Hematopoietic multipotent progenitor cell treated with erythropoietin and hydrocortisone succinate and interleukin-3 and kit ligand, for 17 days (in vitro differentiated cells): Measurements from ENCODE around the gene CDK16.

Experiments
- DNase-seq: peaks from one replicate; pipeline ENCODE4 v3.0.0-alpha.2; 2015; ENCODE audit warnings: low spot score

The CDK16 gene

GRCh38 chrX:47186096-47186740 lies 32.3 kb upstream of the CDK16 start:
- DNase-seq, result no peak

DNA sequence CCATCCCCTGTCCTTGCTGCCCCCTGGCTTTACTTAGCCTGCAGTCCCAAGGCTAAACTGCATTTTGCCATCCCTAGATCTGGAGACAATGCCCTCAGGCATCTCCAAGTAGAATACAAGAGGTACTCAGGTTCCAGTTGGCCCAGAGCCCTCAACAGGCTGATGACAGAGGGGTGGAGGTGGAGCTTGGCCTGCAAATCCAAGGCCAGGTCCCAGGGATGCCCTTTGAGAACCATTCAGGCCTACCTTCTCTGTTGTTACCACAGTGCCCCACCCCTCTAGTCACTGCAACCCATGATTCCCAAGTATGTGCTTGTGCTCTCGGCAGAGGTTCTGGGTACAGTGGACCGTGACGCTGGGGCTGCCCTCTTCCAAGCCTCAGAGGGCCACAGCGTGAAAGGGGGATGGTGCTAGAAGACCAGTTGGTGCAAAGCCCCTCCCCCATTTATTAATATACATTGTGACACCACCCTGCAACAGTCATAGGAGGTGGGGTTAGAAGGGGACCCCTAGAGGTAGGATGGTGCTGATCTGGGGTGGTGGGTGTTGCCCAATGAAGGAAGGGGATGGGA lies 31.3 kb upstream of the CDK16 start:
- no peak for DNase-seq

- no peak for DNase-seq
Observed at GRCh38 chrX:47189906-47190305, 28.6 kb upstream of the CDK16 start.

GRCh38 chrX:47190445-47191269 lies 27.8 kb upstream of the CDK16 start:
- DNase-seq, result peak; percentile 72

GRCh38 chrX:47191331-47191730 lies 27.1 kb upstream of the CDK16 start:
- no peak for DNase-seq

- no peak for DNase-seq
Observed at GRCh38 chrX:47191806-47192401, 26.6 kb upstream of the CDK16 start.

DNA sequence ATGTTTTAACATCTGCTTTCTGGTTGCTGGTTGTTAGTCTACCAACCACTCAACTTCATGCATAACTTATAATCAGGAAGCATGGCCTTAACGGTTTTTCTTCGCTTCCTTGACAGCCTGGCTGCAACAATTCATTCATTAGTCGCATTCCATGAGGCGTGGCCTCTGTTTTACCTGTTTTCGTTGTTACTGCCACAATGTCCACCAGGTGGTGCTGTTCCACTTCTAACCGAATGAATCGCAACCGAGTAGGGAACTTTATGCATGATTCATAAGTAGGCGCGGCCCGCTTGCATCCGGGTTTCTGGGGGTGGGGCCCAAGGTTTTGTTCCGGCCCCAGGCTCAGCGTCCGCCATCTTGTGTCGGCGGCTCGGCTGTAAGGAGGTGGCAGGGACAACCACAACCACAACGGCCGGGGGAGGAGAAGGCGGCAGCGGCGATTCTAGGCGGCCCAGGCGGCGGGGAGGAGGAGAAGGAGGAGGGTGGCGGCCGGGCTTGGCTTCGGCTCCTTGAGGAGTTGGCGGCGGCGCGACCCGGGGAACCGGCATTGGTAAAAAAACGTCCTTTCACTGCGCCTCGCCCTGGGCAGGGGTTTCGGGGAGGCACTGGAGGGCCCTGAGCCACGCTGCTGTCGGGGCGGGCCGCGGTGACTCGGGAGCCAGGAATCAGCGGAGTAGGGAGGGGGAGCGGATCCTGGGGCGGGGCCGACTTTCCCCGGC lies 24.8 kb upstream of the CDK16 start, which contains the start of gene UBA1:
UBA1 (plus strand) TSS at position 355 of the 719 bp plus-strand sequence. CDS start 4,974 bp downstream, outside the sequence.
- DNase-seq, result peak; percentile 95

- DNase-seq, result no peak
Observed at GRCh38 chrX:47194194-47194787, 24.2 kb upstream of the CDK16 start.

- DNase-seq, result no peak
Observed at GRCh38 chrX:47196098-47196497, 22.4 kb upstream of the CDK16 start.

- no peak for DNase-seq
Observed at GRCh38 chrX:47197526-47197925, 21.0 kb upstream of the CDK16 start.

DNA sequence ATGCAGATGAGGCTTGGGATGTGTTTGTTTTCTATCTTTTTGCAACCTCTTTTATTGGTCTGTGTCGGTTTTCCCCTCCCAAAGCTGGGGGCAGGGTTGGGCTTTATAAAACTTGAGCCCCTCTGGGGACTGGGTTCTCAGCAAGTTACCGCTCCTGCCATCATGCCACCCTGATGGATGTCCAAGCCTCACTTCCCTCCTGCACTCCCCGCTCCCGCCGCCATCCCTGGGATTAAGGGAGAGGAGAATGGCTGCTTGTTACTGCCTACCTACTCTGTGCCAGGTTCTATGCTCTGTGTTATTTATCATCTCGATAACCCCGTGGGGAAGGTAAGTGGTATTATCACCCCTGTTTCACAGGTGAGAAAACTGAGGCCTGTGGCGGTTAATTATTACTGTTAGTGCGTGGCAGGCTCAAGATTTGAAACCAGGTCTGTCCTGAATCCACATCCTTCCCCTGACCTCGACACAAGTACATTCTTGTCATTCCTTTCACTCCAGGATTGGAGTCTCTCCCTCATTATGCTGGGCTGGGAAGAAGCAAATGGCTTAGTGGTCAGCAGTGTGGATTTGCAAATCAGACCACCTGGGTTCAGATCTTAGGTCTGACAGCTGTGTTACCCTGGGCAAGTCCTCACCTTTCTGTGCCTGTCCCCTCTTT lies 20.3 kb upstream of the CDK16 start:
- DNase-seq, result no peak

DNA sequence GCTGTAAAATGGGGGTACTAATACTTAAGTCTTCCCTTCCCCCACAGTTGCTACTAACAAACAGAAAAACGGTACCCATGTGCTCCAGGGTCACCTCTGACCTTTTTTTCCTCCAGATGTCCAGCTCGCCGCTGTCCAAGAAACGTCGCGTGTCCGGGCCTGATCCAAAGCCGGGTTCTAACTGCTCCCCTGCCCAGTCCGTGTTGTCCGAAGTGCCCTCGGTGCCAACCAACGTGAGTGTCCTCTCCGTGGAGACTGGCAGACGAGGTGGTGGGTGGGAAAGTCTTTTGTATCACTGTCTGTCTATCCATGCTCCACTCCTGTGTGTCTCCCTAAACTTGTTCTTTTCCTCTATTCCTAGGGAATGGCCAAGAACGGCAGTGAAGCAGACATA lies 19.8 kb upstream of the CDK16 start:
- no peak for DNase-seq

DNA sequence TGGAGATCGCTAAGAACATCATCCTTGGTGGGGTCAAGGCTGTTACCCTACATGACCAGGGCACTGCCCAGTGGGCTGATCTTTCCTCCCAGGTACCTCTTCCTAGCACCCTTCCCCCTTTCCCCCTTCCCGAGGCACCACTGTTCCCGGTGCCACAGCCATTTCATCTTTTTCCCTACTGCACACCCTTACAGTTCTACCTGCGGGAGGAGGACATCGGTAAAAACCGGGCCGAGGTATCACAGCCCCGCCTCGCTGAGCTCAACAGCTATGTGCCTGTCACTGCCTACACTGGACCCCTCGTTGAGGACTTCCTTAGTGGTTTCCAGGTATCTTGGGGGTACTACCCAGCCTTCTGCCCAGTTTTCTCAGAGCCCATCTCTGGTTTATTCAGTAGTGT lies 19.2 kb upstream of the CDK16 start:
- DNase-seq, result no peak

GRCh38 chrX:47200385-47201150 lies 17.9 kb upstream of the CDK16 start:
- no peak for DNase-seq

GRCh38 chrX:47201345-47201944 lies 17.0 kb upstream of the CDK16 start:
- DNase-seq, result no peak

DNA sequence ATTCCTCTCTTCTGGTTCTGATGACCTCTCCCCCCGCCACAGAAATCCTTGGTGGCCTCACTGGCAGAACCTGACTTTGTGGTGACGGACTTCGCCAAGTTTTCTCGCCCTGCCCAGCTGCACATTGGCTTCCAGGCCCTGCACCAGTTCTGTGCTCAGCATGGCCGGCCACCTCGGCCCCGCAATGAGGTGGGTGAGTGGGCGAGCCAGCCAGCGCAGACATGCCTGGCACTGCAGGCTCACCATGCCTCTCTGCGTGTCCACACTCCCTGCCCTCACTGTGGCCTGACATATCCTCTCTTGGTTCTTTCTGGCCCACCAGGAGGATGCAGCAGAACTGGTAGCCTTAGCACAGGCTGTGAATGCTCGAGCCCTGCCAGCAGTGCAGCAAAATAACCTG lies 16.2 kb upstream of the CDK16 start:
- DNase-seq, result no peak

DNA sequence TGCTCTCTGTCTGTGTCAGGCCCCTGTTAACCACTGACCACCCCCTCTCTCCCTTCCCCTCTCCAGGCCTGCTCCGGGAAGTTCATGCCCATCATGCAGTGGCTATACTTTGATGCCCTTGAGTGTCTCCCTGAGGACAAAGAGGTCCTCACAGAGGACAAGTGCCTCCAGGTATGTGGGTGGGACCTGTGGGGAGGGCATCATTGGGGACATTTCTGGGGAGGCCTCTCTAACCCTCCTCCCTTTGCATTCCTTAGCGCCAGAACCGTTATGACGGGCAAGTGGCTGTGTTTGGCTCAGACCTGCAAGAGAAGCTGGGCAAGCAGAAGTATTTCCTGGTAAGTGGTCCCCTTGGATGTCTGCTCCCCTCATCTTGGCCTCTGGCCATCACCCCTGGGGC lies 15.6 kb upstream of the CDK16 start:
- no peak for DNase-seq

- no peak for DNase-seq
Observed at GRCh38 chrX:47204970-47205369, 13.5 kb upstream of the CDK16 start.

DNA sequence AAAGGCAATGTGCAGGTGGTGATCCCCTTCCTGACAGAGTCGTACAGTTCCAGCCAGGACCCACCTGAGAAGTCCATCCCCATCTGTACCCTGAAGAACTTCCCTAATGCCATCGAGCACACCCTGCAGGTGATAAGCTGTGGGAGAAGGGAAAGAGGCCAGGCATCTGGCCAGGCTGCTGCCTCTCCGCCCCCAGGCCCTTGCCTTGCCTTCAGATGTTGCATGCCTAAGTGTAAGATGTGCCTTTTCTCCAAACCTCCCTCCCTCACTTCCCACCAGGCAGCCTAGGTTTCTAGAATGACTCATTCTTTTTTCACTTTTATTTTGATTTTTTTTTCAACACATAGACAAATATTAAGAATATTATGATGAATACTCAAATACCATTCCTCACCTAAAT lies 12.2 kb upstream of the CDK16 start:
- DNase-seq, result no peak

- no peak for DNase-seq
Observed at GRCh38 chrX:47208108-47208507, 10.4 kb upstream of the CDK16 start.
